NCI-H1694 treated with DMSO at 0.1 percent for 48 hours (cell line): ENCODE data around the gene PPARGC1A.

Experiments used
- DNase-seq: peaks from one replicate; lab custom pipeline; 2025; lab: John Stamatoyannopoulos, UW

Gene PPARGC1A

GRCh38 chr4:23906839-23907238 lies 17.0 kb upstream of the PPARGC1A start:
- no peak for DNase-seq

- DNase-seq = no peak
These were observed 14.8 kb upstream of the PPARGC1A start for GRCh38 chr4:23904639-23905071.

- DNase-seq = peak; percentile 28
These were observed 14.1 kb upstream of the PPARGC1A start for GRCh38 chr4:23903859-23904438.

GRCh38 chr4:23902222-23902804 lies 12.5 kb upstream of the PPARGC1A start:
- peak; percentile 5 for DNase-seq

- no peak for DNase-seq
These were observed 10.8 kb upstream of the PPARGC1A start for GRCh38 chr4:23900636-23901035.

- no peak for DNase-seq
These were observed 9.7 kb upstream of the PPARGC1A start for GRCh38 chr4:23899565-23899964.

- DNase-seq = no peak
These were observed 7.8 kb upstream of the PPARGC1A start for GRCh38 chr4:23897564-23898109.

GRCh38 chr4:23894021-23894420 lies 4.2 kb upstream of the PPARGC1A start:
- no peak for DNase-seq

GRCh38 chr4:23891064-23891421 lies 1.2 kb upstream of the PPARGC1A start:
- DNase-seq = no peak

GRCh38 chr4:23890369-23891063 lies 669 bp upstream of the PPARGC1A start:
- no peak for DNase-seq

GRCh38 chr4:23889391-23889790 lies 456 bp downstream of the PPARGC1A start:
- DNase-seq = no peak

GRCh38 chr4:23888421-23889319 lies 1.2 kb downstream of the PPARGC1A start:
- no peak for DNase-seq

GRCh38 chr4:23887989-23888388 lies 1.9 kb downstream of the PPARGC1A start:
- no peak for DNase-seq

- no peak for DNase-seq
These were observed 2.7 kb downstream of the PPARGC1A start for GRCh38 chr4:23887173-23887572.

GRCh38 chr4:23885943-23886590 lies 3.8 kb downstream of the PPARGC1A start:
- no peak for DNase-seq

- DNase-seq = no peak
These were observed 5.1 kb downstream of the PPARGC1A start for GRCh38 chr4:23884741-23885140.

- no peak for DNase-seq
These were observed 5.6 kb downstream of the PPARGC1A start for GRCh38 chr4:23884261-23884660.

- DNase-seq = no peak
These were observed 6.8 kb downstream of the PPARGC1A start for GRCh38 chr4:23882976-23883531.

GRCh38 chr4:23881674-23882337 lies 8.0 kb downstream of the PPARGC1A start:
- DNase-seq = no peak

- DNase-seq = no peak
These were observed 8.8 kb downstream of the PPARGC1A start for GRCh38 chr4:23881052-23881501.
